H1 (cell line): ENCODE data around the gene TYRO3. TPM values are rescaled to one million over a fixed set of nuclear protein-coding genes. Genes with fewer than 3 reads are reported as not detected.

ENCODE experiments used
- ATF3 ChIP-seq: IDR thresholded peaks from 2 replicates; pipeline ENCODE4 v1.6.1; 2011; ENCODE audit warnings: low read depth, mild to moderate bottlenecking, low read length; ENCODE audit not compliant: insufficient read depth
- EGR1 ChIP-seq: IDR thresholded peaks from 2 replicates; pipeline ENCODE4 v1.6.1; 2011; ENCODE audit warnings: low read depth, low read length, borderline replicate concordance
- NANOG ChIP-seq: IDR thresholded peaks from 2 replicates; pipeline ENCODE4 v1.6.1; 2011; ENCODE audit warnings: low read length, low read depth, mild to moderate bottlenecking, inconsistent platforms; ENCODE audit not compliant: insufficient read depth, poor library complexity, severe bottlenecking
- NRF1 ChIP-seq: IDR thresholded peaks from 2 replicates; pipeline ENCODE4 v1.6.1; 2011; ENCODE audit warnings: mild to moderate bottlenecking, low read depth, low read length, improper control_type of control experiment
- RFX5 ChIP-seq: IDR thresholded peaks from 2 replicates; pipeline ENCODE4 v1.6.1; 2011; ENCODE audit warnings: low read depth, low read length, improper control_type of control experiment, borderline replicate concordance
- RXRA ChIP-seq: IDR thresholded peaks from 2 replicates; pipeline ENCODE4 v1.6.1; 2011; ENCODE audit warnings: low read depth, mild to moderate bottlenecking, low read length, moderate library complexity; ENCODE audit not compliant: insufficient read depth
- SP1 ChIP-seq: IDR thresholded peaks from 2 replicates; pipeline ENCODE4 v1.6.1; 2011; ENCODE audit warnings: low read depth, low read length
- polyA plus RNA-seq, 7 experiments: library from polyadenylated mRNA; depleted of rRNA in 3 of 7; stranded (reverse) in 5 of 7; unstranded in 2 of 7; fragments of >200 nt in 5 of 7; fragments of 200-250 nt in 2 of 7; gene quantifications; 1 replicate in 5 of 7; 2 replicates in 1 of 7; 4 replicates in 1 of 7; pipeline versions ENCODE4 v1.2.1 to v1.2.3, GENCODE V29; 2011 to 2013; ENCODE audit warnings: missing spikeins in 2 of 7, mixed read lengths in 2 of 7
- total RNA-seq: library from RNA; stranded (reverse); fragmentation: NEBNext Ultra II Directional; extraction: Animal tissue kit (Norgen Biotek cat#: 25700); gene quantifications from 2 replicates; pipeline ENCODE4 v1.2.1, GENCODE V29; 2021
- TF ChIP-seq, protein P1 (sequence below): fragments of 300-600 bp; sonication (generic); IDR thresholded peaks from 2 replicates; pipeline ENCODE4 v1.7.1; 2012; ENCODE audit warnings: low read length, moderate library complexity, mild to moderate bottlenecking, inconsistent platforms; ENCODE audit not compliant: insufficient replicate concordance

The TYRO3 gene
- total and polyA plus RNA-seq, 2 of the 8 experiments (the other 6 are each of a cell fraction or from before 2014, with no cell fraction given) = 82.7 to 98.8 TPM

DNA sequence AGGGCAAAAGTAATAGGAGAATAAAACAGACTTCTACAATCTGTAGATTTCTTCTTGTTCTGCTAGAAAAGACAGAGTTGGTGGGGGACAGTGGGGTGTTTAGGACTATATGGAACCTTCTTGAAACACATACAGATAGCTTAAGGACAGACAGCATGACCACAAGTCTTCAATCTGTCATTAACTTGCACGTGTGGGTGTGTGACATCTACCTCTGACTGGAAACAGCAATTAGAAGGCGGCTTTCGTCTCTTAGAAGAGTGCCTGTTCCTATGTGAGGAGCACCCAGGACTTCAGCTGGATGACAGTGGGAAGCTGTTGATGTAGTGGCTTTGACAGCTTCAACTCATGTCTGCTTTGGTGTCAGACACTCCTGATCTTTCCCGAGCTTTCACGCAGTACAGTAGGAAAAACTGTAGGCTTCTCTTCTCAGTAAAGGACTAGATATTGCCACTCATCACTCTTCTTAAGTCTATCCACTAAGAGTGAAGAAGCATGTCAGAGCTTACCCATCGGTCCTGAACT, 44.5 kb downstream of the TYRO3 start (continued):
- TF ChIP-seq ATF3 (no peak), EGR1 (no peak), NANOG (no peak), NRF1 (no peak), RFX5 (no peak), RXRA (no peak), SP1 (no peak)
- TF ChIP-seq, protein P1, sequence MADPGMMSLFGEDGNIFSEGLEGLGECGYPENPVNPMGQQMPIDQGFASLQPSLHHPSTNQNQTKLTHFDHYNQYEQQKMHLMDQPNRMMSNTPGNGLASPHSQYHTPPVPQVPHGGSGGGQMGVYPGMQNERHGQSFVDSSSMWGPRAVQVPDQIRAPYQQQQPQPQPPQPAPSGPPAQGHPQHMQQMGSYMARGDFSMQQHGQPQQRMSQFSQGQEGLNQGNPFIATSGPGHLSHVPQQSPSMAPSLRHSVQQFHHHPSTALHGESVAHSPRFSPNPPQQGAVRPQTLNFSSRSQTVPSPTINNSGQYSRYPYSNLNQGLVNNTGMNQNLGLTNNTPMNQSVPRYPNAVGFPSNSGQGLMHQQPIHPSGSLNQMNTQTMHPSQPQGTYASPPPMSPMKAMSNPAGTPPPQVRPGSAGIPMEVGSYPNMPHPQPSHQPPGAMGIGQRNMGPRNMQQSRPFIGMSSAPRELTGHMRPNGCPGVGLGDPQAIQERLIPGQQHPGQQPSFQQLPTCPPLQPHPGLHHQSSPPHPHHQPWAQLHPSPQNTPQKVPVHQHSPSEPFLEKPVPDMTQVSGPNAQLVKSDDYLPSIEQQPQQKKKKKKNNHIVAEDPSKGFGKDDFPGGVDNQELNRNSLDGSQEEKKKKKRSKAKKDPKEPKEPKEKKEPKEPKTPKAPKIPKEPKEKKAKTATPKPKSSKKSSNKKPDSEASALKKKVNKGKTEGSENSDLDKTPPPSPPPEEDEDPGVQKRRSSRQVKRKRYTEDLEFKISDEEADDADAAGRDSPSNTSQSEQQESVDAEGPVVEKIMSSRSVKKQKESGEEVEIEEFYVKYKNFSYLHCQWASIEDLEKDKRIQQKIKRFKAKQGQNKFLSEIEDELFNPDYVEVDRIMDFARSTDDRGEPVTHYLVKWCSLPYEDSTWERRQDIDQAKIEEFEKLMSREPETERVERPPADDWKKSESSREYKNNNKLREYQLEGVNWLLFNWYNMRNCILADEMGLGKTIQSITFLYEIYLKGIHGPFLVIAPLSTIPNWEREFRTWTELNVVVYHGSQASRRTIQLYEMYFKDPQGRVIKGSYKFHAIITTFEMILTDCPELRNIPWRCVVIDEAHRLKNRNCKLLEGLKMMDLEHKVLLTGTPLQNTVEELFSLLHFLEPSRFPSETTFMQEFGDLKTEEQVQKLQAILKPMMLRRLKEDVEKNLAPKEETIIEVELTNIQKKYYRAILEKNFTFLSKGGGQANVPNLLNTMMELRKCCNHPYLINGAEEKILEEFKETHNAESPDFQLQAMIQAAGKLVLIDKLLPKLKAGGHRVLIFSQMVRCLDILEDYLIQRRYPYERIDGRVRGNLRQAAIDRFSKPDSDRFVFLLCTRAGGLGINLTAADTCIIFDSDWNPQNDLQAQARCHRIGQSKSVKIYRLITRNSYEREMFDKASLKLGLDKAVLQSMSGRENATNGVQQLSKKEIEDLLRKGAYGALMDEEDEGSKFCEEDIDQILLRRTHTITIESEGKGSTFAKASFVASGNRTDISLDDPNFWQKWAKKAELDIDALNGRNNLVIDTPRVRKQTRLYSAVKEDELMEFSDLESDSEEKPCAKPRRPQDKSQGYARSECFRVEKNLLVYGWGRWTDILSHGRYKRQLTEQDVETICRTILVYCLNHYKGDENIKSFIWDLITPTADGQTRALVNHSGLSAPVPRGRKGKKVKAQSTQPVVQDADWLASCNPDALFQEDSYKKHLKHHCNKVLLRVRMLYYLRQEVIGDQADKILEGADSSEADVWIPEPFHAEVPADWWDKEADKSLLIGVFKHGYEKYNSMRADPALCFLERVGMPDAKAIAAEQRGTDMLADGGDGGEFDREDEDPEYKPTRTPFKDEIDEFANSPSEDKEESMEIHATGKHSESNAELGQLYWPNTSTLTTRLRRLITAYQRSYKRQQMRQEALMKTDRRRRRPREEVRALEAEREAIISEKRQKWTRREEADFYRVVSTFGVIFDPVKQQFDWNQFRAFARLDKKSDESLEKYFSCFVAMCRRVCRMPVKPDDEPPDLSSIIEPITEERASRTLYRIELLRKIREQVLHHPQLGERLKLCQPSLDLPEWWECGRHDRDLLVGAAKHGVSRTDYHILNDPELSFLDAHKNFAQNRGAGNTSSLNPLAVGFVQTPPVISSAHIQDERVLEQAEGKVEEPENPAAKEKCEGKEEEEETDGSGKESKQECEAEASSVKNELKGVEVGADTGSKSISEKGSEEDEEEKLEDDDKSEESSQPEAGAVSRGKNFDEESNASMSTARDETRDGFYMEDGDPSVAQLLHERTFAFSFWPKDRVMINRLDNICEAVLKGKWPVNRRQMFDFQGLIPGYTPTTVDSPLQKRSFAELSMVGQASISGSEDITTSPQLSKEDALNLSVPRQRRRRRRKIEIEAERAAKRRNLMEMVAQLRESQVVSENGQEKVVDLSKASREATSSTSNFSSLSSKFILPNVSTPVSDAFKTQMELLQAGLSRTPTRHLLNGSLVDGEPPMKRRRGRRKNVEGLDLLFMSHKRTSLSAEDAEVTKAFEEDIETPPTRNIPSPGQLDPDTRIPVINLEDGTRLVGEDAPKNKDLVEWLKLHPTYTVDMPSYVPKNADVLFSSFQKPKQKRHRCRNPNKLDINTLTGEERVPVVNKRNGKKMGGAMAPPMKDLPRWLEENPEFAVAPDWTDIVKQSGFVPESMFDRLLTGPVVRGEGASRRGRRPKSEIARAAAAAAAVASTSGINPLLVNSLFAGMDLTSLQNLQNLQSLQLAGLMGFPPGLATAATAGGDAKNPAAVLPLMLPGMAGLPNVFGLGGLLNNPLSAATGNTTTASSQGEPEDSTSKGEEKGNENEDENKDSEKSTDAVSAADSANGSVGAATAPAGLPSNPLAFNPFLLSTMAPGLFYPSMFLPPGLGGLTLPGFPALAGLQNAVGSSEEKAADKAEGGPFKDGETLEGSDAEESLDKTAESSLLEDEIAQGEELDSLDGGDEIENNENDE = no peak
